NCI-H510A (cell line): Measurements from ENCODE around the gene PSIP1.
"Not testable (repeated sequence)": the region's sequence is repeated elsewhere in the genome, so short reads cannot be mapped to it uniquely, and the experiment has no call there.

Source experiments
- DNase-seq: peaks from one replicate; lab custom pipeline; 2025; lab: John Stamatoyannopoulos, UW

The PSIP1 gene

DNA sequence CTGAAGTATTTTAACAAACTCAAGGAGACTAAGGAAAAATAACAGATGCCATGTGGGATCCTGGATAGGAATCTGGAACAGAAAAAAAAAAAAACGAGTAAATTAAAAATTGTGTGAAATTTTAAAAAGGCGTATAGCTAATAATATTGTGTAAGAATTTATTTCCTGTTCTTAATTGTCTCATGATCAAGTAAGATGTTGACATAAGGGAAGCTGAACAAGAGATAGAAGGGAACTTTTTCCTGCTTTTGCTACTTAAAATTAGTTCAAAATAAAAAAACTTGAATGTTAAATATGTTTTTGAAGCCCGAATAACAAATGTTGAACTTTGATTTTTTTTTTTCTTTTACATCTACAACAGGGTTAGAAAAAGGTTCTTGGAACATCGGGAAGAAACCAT lies 77.6 kb downstream of the PSIP1 start:
- DNase-seq = no peak

DNA sequence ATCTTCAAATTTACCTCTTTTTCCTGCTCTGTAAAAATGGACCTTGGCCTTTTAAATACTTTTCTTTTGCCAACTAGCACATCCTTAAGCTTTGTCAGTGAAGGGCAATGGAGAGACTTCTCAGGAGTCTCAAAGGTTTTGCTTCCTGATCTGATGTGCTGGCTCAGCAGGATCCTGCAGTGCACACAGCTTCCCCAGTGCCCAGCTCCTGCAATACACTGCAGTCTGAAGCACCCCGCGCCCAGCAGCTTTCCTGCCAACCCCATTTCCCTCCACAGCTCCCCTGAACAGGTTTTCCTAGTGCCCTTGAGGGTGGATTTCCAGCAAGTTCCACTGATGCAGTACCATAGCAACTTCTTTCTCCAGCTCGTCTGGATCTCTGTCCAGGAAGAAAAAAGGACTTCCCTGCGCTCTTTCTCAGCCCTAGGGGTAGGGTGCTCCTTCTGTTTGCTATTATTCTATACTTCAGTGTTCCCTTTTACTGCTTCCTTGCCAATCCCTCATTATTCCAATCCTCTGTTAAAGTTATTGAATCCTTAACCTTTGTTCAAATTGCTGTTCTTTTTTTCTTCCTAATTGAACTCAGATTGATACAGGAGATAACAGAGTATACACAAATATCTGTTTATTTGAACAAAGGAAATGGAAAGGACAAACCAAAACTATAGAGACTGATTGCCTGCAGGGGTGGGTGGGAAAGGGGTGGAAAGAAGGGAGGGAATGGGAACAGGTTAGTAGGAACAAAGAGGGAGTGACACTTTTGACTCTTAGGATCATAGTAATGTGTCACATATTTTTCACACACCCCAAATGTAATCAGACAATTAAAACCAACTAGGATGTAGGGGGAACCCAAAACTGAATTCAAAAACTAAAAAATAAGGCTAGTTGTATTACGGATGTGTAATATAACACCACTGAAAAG lies 79.6 kb downstream of the PSIP1 start:
- DNase-seq = no peak

DNA sequence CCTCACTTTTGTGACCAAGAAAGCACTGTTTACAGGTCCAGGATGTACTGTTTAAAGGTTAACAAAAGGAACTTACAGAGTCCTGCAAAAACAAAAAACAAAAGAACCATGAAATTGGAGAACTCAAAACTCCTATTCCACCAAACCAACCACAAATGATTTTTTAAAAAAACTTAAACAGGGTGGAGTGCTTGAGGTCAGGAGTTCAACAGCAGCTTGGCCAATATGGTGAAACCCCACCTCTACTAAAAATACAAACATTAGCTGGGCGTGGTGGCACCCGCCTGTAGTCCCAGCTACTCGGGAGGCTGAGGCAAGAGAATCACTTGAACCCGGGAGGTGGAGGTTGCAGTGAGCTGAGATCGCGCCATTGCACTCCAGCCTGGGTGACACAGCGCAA lies 83.1 kb downstream of the PSIP1 start:
- not testable (repeated sequence) for DNase-seq

DNA sequence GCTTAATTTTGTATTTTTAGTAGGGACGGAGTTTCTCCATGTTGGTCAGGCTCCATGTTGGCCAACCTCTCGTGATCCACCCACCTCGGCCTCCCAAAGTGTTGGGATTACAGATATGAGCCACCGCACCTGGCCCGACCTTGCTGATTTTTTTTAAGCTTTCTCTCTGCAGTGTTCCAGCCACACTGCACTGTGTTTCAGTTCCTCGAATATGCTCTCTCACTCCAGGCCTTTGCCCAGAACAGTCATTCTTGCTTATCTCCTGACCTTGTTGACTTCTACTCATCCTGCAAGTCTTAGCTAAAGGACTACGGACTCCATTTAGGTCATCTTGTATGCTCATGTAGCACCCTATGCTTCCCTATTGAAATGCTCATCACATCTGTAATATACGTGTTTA lies 84.8 kb downstream of the PSIP1 start:
- DNase-seq = no peak

DNA sequence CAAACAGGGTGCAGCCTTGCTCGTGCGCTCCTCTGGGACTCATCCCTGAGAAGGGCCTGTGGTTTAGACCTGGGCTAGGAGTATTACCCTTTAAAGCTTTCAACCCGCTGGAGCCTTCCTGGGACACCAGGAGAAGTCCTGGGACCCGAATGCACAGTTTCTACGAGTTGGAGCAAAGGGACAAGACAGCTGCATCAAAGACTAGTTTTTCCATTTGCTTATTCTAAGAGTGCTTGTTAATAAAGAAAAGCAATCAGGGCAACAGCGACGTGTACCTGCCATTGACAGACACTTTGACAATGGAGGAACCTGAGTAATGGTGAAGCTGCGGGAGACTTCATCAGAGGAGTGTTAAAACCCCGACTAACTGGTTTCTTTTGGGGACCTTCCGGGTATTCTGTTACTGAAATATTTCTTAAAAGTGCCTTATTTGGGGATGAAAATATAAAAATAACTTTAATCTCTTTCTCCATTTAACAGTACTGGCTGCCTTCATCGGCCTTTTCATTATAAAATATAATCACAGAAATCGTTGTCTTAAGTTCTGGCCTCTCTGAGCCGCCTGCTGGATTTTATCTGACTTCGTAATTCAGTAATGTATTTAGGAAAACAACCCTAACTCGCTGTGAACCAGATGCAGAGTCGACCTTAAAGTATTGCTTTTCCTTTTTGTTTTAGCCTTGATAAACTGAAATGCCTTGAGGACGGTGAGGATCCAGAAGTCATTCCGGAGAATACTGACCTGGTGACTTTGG lies 87.4 kb downstream of the PSIP1 start:
- DNase-seq = no peak

DNA sequence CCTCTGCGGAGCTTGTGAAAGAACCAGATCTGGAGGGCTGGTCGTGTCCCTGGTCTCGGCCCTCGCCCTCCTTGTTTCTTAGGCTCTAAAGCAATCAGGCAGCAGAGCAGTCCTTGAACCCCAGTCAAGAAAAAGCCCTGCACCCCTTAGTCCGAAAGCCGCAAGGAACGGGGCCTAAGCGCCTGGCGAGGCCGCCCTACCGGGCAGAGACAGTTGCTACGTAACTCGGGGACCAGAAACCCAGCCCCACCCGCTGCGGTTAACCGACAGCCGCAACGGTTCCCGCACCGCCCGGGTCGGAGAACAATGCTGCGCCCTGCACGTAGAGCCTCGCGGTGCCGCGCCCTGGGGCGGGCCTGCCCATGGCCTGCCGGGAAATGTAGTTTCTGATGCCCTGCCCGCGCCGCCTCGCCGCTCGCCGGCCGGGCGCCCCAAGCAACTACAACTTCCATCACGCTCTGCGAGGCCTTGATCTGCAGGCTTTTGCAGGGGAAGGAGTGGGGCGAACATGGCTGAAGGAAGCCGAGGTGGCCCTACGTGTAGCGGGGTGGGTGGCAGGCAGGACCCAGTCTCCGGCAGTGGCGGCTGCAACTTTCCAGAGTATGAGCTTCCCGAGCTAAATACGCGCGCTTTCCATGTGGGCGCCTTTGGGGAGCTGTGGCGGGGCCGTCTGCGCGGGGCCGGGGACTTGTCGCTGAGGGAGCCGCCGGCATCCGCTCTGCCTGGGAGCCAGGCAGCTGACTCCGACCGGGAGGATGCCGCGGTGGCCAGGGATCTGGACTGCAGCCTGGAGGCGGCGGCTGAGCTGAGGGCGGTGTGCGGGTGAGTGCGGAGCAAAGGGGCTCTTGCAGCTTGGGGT lies 88.2 kb downstream of the PSIP1 start, which contains the start of gene SNAPC3:
Gene SNAPC3, plus strand, starts transcription at position 505 of the 859 bp plus-strand sequence. Its CDS starts 4 bp downstream, at position 509.
- peak; percentile 79 for DNase-seq

DNA sequence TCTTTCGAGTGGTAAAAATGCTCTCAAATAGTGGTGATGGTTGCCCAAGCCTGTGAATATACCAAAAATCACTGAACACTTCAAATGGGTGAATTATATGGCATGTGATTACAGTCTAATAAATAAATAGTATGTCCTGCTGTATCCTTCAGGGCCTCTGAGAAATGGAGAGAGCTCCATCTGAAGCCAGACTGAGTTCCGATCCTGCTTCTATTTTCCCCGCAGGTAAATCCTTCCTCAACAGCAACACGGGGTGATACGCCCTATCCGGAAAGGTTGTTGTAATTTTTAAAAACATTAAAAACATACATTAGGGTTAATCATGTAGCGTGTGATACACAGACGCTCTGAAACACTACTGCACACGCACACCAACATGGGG lies 88.8 kb downstream of the PSIP1 start:
- no peak for DNase-seq

DNA sequence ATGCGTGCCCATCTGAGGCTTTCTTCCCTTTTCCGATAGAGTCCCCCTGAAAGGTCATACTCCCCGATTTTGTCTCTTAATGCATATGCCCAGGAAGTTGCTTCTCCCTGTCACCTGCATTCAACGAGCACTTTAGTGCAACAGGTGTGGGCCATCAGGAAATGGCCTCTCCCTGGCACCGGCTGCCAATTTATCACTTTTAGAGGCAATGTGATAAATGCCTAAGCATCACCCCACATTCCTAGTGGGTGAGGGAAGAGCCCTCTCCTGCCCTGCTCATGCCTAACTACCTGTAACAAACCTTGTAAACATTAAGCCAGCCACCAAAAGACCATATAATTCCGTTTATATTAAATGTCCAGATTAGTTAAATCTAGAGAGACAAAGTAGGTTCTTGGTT lies 89.2 kb downstream of the PSIP1 start:
- no peak for DNase-seq

DNA sequence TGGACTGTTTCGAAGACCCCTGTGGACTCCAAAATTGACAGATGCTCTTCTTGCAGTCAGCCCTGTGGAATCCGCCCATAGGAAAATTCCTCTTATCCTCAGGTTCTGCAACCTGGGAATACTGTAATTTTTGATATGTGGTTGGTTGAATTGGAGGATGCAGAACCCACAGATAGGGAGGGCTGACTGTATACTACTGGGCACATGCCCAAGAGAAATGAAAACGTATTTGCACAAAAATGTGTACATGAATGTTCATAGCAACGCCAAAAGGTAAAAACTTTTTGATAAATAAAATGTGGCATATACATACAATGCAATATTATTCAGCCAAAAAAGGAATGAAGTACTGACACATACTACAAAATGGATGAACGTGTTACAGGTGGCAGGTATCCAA lies 90.0 kb downstream of the PSIP1 start:
- no peak for DNase-seq

DNA sequence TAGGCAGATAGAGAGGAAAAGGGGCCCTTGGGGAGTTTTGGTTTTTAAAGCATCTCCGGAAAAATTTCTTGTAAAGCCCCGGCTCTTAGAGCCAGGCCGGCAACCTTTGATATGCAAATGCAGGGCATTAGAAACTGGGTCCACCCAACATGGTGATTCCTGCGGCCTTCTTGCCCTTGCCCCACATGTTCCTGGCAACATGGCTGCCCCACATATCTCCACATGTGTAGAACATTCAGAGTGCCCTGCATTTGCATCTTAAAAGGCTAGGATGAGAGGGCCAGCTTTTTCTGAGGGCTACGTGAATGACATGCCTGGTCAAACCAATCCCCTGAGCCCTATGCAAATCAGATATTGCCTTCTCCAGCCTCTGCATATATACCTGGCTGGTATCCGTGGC lies 93.1 kb downstream of the PSIP1 start:
- DNase-seq = no peak

DNA sequence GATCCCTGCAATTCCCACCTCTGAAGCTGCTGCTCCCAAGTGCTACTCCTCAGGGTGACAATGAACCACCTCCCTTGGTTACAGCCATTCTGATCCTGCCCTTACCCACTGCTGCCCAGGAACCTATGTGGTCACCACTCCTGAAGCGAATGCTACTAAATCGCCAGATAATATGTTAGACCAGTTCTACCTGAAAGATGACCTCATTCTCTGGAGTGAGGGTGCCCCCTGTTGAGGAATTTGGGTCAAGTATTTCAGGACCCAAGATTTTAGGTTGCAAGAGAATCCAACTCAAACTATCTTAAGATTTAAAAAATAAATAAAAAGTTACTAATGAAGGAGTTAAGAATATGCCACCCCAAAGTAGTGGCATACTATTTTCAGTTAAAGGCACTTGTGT lies 93.9 kb downstream of the PSIP1 start:
- DNase-seq = no peak
